ENCODE results near the gene PNPO. TPM values are rescaled to one million over a fixed set of nuclear protein-coding genes. Genes with fewer than 3 reads are reported as not detected.

The PNPO gene
- total and polyA plus RNA-seq, 2 of the 13 experiments (the other 11 are each of a cell fraction or from before 2014, with no cell fraction given) = 47.9 to 63.3 TPM

DNA sequence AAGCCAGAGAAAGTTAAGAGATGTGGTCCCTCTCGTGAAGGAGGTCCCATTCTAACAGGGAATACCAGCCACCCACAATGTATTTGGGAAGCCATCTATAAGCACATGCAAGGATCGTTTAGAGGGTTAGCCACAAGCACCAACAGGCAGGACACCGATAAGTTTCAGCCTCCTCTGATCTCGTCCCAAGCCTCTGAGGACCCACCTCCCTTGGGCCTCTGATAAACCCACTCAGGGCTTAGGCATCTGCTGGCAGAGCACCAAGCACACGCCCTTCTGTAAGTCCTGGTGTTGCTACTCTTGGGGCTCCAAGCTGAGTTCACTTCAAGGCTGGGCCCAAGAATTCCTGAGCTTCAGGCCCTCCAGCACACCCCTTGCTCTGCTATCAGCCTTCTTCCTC is 5.4 kb upstream of the PNPO start:
- intact Hi-C loops (cut with micrococcal nuclease; ENCODE audit: unreplicated experiment) = no loop called here
- H4K20me1 ChIP-seq (ENCODE audit: insufficient read depth, low read length) = no peaks in the 10 kb centered on the region
- H3K79me2 ChIP-seq (ENCODE audit: insufficient read depth, low read length) = no peaks in the 10 kb centered on the region
- H3K9me3 ChIP-seq (ENCODE audit: low read length) = no peaks in the 10 kb centered on the region
- no peak overlapping the region for H2AFZ ChIP-seq (ENCODE audit: low read length)
- H3K4me3 ChIP-seq (replicated peaks in 1 of 3; ENCODE audit: insufficient read depth in 1 of 3, low read depth in 2 of 3, low read length in 3 of 3) = no peak overlapping the region
- no peaks in the 10 kb centered on the region for H3K36me3 ChIP-seq (replicated peaks in 1 of 2; ENCODE audit: control insufficient read depth in 1 of 2, insufficient read depth in 2 of 2, low read length in 2 of 2)
- no peak overlapping the region for H3K27ac ChIP-seq (ENCODE audit: extremely low read length, insufficient read depth, low read length)
- peaks cover 73% of the 10 kb centered on the region for H3K4me1 ChIP-seq (ENCODE audit: insufficient read depth, low read length)
- CTCF ChIA-PET (ENCODE audit: low intra/inter-chr PET ratio, low total read pairs) = no interaction called here
- H3K4me2 ChIP-seq (ENCODE audit: low read depth, low read length) = no peak overlapping the region
- no peak for DNase-seq (ENCODE audit: low spot score)
- in situ Hi-C loops (cut with HindIII; ENCODE audit: extremely low pct_ligation_motif_present, low pct_unique_long_range_greater_than_20kb) = no loop called here
- TF ChIP-seq AGO2 (optimal IDR thresholded peaks at IDR 0.05; ENCODE audit: low read depth, low read length) = no peak
- no peak for TF ChIP-seq ZNF841 (CRISPR knock-in tag; IDR thresholded peaks at IDR 0.05; ENCODE audit: borderline replicate concordance)
- no peak for ATAC-seq
- POLR2A ChIA-PET = interaction anchor here (1.8 kb wide), 1 partner anchor 40 kb away, joined by 6 read pairs; the partner anchor contains the start of gene SP2
- BruUV-seq (replicated peaks) = no TSS peak
- no peak overlapping the region for H3K9ac ChIP-seq (ENCODE audit: insufficient read depth, low read depth, low read length)
- whole genome bisulfite sequencing (ENCODE audit: low lambda C conversion rate) = 82% methylated on average over 5 of the region's 5 CpGs
- FAIRE-seq = no peak
- H3K27me3 ChIP-seq (ENCODE audit: control insufficient read depth in 1 of 2, insufficient read depth in 2 of 2, low read length in 2 of 2) = no peaks in the 10 kb centered on the region

GRCh38 chr17:47937941-47938340 is 3.4 kb upstream of the PNPO start:
- Histone ChIP-seq H3K36me3 (replicated peaks in 1 of 2; ENCODE audit: control insufficient read depth in 1 of 2, insufficient read depth in 2 of 2, low read length in 2 of 2) (no peaks in the 10 kb centered on the region), H3K4me1 (ENCODE audit: insufficient read depth, low read length) (peaks cover 65% of the 10 kb centered on the region), H3K4me2 (ENCODE audit: low read depth, low read length) (no peak overlapping the region), H3K79me2 (ENCODE audit: insufficient read depth, low read length) (peaks cover 14% of the 10 kb centered on the region), H3K9me3 (ENCODE audit: low read length) (no peaks in the 10 kb centered on the region), H2AFZ (ENCODE audit: low read length) (no peak overlapping the region), H3K9ac (ENCODE audit: insufficient read depth, low read depth, low read length) (no peak overlapping the region), H3K27ac (ENCODE audit: extremely low read length, insufficient read depth, low read length) (no peak overlapping the region), H4K20me1 (ENCODE audit: insufficient read depth, low read length) (no peaks in the 10 kb centered on the region), H3K27me3 (ENCODE audit: control insufficient read depth in 1 of 2, insufficient read depth in 2 of 2, low read length in 2 of 2) (no peaks in the 10 kb centered on the region), H3K4me3 (replicated peaks in 1 of 3; ENCODE audit: insufficient read depth in 1 of 3, low read depth in 2 of 3, low read length in 3 of 3) (no peak overlapping the region)
- no TSS peak for BruUV-seq (replicated peaks)
- FAIRE-seq (no peak), ATAC-seq (no peak), DNase-seq (ENCODE audit: low spot score) (no peak)
- in situ Hi-C loops (cut with HindIII; ENCODE audit: extremely low pct_ligation_motif_present, low pct_unique_long_range_greater_than_20kb) = no loop called here
- CTCF ChIA-PET (ENCODE audit: low intra/inter-chr PET ratio, low total read pairs) = no interaction called here
- POLR2A ChIA-PET = interaction anchor here (1.5 kb wide), 1 partner anchor 11 kb away, joined by 3 read pairs; no protein-coding TSS in a partner anchor
- TF ChIP-seq PTBP1 (IDR thresholded peaks at IDR 0.05; ENCODE audit: low read depth, low read length, poor library complexity, severe bottlenecking) (no peak), ZNF776 (CRISPR knock-in tag; IDR thresholded peaks at IDR 0.05) (no peak), ZNF768 (CRISPR knock-in tag; IDR thresholded peaks at IDR 0.05) (no peak), ATF4 (CRISPR knock-in tag; IDR thresholded peaks at IDR 0.05) (no peak), MTA3 (CRISPR knock-in tag; IDR thresholded peaks at IDR 0.05) (no peak), SMAD1 (CRISPR knock-in tag; IDR thresholded peaks at IDR 0.05; ENCODE audit: borderline replicate concordance, low read depth) (no peak), KLF11 (CRISPR knock-in tag; IDR thresholded peaks at IDR 0.05) (no peak), YEATS4 (CRISPR knock-in tag; IDR thresholded peaks at IDR 0.05; ENCODE audit: borderline replicate concordance) (no peak), SMARCE1 (IDR thresholded peaks at IDR 0.05; ENCODE audit: borderline replicate concordance) (no peak), MIER2 (CRISPR knock-in tag; IDR thresholded peaks at IDR 0.05) (no peak), ZSCAN9 (CRISPR knock-in tag; IDR thresholded peaks at IDR 0.05; ENCODE audit: borderline replicate concordance) (no peak), ZNF790 (CRISPR knock-in tag; IDR thresholded peaks at IDR 0.05; ENCODE audit: borderline replicate concordance) (no peak)
- TF ChIP-seq, protein P1, sequence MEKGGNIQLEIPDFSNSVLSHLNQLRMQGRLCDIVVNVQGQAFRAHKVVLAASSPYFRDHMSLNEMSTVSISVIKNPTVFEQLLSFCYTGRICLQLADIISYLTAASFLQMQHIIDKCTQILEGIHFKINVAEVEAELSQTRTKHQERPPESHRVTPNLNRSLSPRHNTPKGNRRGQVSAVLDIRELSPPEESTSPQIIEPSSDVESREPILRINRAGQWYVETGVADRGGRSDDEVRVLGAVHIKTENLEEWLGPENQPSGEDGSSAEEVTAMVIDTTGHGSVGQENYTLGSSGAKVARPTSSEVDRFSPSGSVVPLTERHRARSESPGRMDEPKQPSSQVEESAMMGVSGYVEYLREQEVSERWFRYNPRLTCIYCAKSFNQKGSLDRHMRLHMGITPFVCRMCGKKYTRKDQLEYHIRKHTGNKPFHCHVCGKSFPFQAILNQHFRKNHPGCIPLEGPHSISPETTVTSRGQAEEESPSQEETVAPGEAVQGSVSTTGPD (CRISPR knock-in tag; IDR thresholded peaks at IDR 0.05) = no peak
- over 99% methylated on average over 5 of the region's 5 CpGs for WGBS (ENCODE audit: low lambda C conversion rate)
- intact Hi-C loops (cut with micrococcal nuclease; ENCODE audit: unreplicated experiment) = no loop called here
